HCT116 (cell line): ENCODE measurements around the gene ZFP57. TPM values are rescaled to one million over a fixed set of nuclear protein-coding genes. Genes with fewer than 3 reads are reported as not detected.

Experiments
- ATAC-seq: fragments of 200-7000 bp; cut with Tn5 transposase; 2 replicates; pipeline ENCODE4 v1.9.1; 2020; ENCODE audit warnings: mild to moderate bottlenecking, moderate library complexity
- BruUV-seq: library from RNA; stranded (reverse); fragments of 400-500 nt; replicated peaks from 2 replicates; lab custom pipeline; 2021; lab: Mats Ljungman, UMichigan
- CTCF ChIA-PET: fragments of 300-600 bp; sonication (Branson Sonifier 250); formaldehyde crosslinking; loops from one replicate; lab custom pipeline; 2021; ENCODE audit warnings: antibody characterized with exemption; lab: Charles Lee
- POLR2A ChIA-PET: fragments of 300-600, 350-600 bp; sonication (Branson Sonifier 250); formaldehyde crosslinking; loops from one replicate; lab custom pipeline; 2021; ENCODE audit warnings: antibody characterized with exemption; lab: Charles Lee
- RAD21 ChIA-PET, 2 experiments: fragments of 300-600 bp; sonication (Branson Sonifier 250); formaldehyde crosslinking; loops; one replicate each; lab custom pipeline; 2023; ENCODE audit warnings: low total read pairs in 2 of 2; ENCODE audit not compliant: uncharacterized antibody in 2 of 2, unreplicated experiment in 2 of 2, low non-redundant PET in 1 of 2; lab: Charles Lee
- DNase-seq: peaks from one replicate; pipeline ENCODE4 v3.0.0-alpha.2; 2010; ENCODE audit warnings: low read depth, low spot score
- H2AFZ ChIP-seq: fragments of 200-600 bp; shearing (Covaris generic), sonication (generic); 2 replicates; pipeline ENCODE4 v1.6.1; 2017; ENCODE audit warnings: low read depth, mixed run types, mixed read lengths, antibody characterized with exemption, low read length; ENCODE audit not compliant: poor library complexity, severe bottlenecking
- H3K27ac ChIP-seq: 2 replicates; pipeline ENCODE4 v1.5.1; 2012; ENCODE audit warnings: low read depth, low read length
- H3K27me3 ChIP-seq: fragments of 200-600 bp; sonication (generic); 2 replicates; pipeline ENCODE4 v1.6.1; 2016; ENCODE audit warnings: mixed run types, low read length, mixed read lengths; ENCODE audit not compliant: insufficient read depth
- H3K36me3 ChIP-seq, 2 experiments: fragments of 200-500 bp in 1 of 2; fragments of 200-600 bp in 1 of 2; sonication (Bioruptor generic) in 1 of 2; sonication (generic) in 1 of 2; 2 replicates each; pipeline versions ENCODE4 v1.5.1 to v1.6.1; 2014 to 2016; ENCODE audit warnings: low read length in 2 of 2, inconsistent platforms in 1 of 2, mixed read lengths in 1 of 2, mixed run types in 1 of 2; ENCODE audit not compliant: insufficient read depth in 2 of 2, control insufficient read depth in 1 of 2
- H3K4me1 ChIP-seq, 2 experiments: fragments of 200-600 bp in 1 of 2; sonication (generic) in 1 of 2; 2 replicates each; pipeline versions ENCODE4 v1.5.1 to v1.6.1; 2012 to 2017; ENCODE audit warnings: low read length in 2 of 2, inconsistent platforms in 1 of 2, mild to moderate bottlenecking in 1 of 2, mixed read lengths in 1 of 2, mixed run types in 1 of 2, moderate library complexity in 1 of 2; ENCODE audit not compliant: insufficient read depth in 2 of 2, control insufficient read depth in 1 of 2
- H3K4me2 ChIP-seq: fragments of 200-600 bp; sonication (generic); 2 replicates; pipeline ENCODE4 v1.6.1; 2017; ENCODE audit warnings: mixed run types, low read length, mixed read lengths
- H3K4me3 ChIP-seq, 2 experiments: fragments of 200-600 bp in 1 of 2; sonication (generic) in 1 of 2; replicated peaks in 1 of 2; 2 replicates each; pipeline ENCODE4 v1.5.1; 2011 to 2016; ENCODE audit warnings: low read length in 2 of 2, control low read depth in 1 of 2, low read depth in 1 of 2, mild to moderate bottlenecking in 1 of 2, mixed read lengths in 1 of 2, mixed run types in 1 of 2
- H3K79me2 ChIP-seq: fragments of 200-600 bp; sonication (generic); 2 replicates; pipeline ENCODE4 v1.6.1; 2017; ENCODE audit warnings: mild to moderate bottlenecking, mixed run types, low read length, moderate library complexity, mixed read lengths; ENCODE audit not compliant: insufficient read depth
- H3K9ac ChIP-seq: fragments of 200-600 bp; sonication (generic); 2 replicates; pipeline ENCODE4 v1.6.1; 2016; ENCODE audit warnings: low read length, mixed read lengths
- H3K9me2 ChIP-seq: fragments of 200-600 bp; sonication (generic), shearing (Covaris generic); 2 replicates; pipeline ENCODE4 v1.6.1; 2017; ENCODE audit warnings: mixed run types, mild to moderate bottlenecking, moderate library complexity; ENCODE audit not compliant: insufficient read depth
- H3K9me3 ChIP-seq, 2 experiments: fragments of 200-500 bp in 1 of 2; fragments of 200-600 bp in 1 of 2; sonication (Bioruptor generic) in 1 of 2; sonication (generic) in 1 of 2; 2 replicates each; pipeline ENCODE4 v1.6.1; 2014 to 2017; ENCODE audit warnings: low read length in 2 of 2, mixed read lengths in 2 of 2, inconsistent platforms in 1 of 2, low read depth in 1 of 2, mild to moderate bottlenecking in 1 of 2, mixed run types in 1 of 2, moderate library complexity in 1 of 2; ENCODE audit not compliant: control insufficient read depth in 1 of 2, insufficient read depth in 1 of 2
- H4K20me1 ChIP-seq: fragments of 200-600 bp; sonication (generic), shearing (Covaris generic); 2 replicates; pipeline ENCODE4 v1.6.1; 2017; ENCODE audit warnings: mixed run types, mild to moderate bottlenecking, moderate library complexity; ENCODE audit not compliant: insufficient read depth
- CEBPB ChIP-seq: IDR thresholded peaks from 2 replicates; pipeline ENCODE4 v1.6.1; 2012; ENCODE audit warnings: low read depth
- POLR2A ChIP-seq: IDR thresholded peaks from 2 replicates; pipeline ENCODE4 v1.7.0; 2011; ENCODE audit warnings: borderline replicate concordance; ENCODE audit not compliant: insufficient read depth, insufficient read length; ENCODE audit errors: extremely low read depth
- RAD21 ChIP-seq: IDR thresholded peaks from 2 replicates; pipeline ENCODE4 v1.6.1; 2012; ENCODE audit warnings: low read depth, mild to moderate bottlenecking
- YY1 ChIP-seq: IDR thresholded peaks from 2 replicates; pipeline ENCODE4 v1.6.1; 2011; ENCODE audit warnings: low read length, low read depth, moderate library complexity, mild to moderate bottlenecking; ENCODE audit not compliant: insufficient replicate concordance; ENCODE audit errors: extremely low read depth
- ZNF274 ChIP-seq: fragments of 200-500 bp; sonication (Bioruptor generic); IDR thresholded peaks from 2 replicates; pipeline ENCODE4 v1.6.1; 2014; ENCODE audit warnings: mild to moderate bottlenecking, low read depth, low read length, inconsistent platforms
- intact Hi-C: fragments of 100-400 bp; cut with micrococcal nuclease; formaldehyde crosslinking; loops from 2 replicates; pipeline ENCODE4 v1.10.0; 2022
- total RNA-seq: library from RNA; stranded (reverse); gene quantifications from one replicate; pipeline ENCODE4 v1.2.1, GENCODE V29; 2021; ENCODE audit not compliant: unreplicated experiment
- TF ChIP-seq, protein P1 (sequence below), 3 experiments: fragments of 200-600 bp in 1 of 3; sonication (generic) in 1 of 3; IDR thresholded peaks in 2 of 3; conservative IDR thresholded peaks in 1 of 3; 2 replicates each; pipeline ENCODE4 v1.5.1; 2012 to 2017; ENCODE audit warnings: low read depth in 2 of 3, low read length in 2 of 3, antibody characterized with exemption in 1 of 3, borderline replicate concordance in 1 of 3, control low read depth in 1 of 3, mild to moderate bottlenecking in 1 of 3, mixed read lengths in 1 of 3, mixed run types in 1 of 3, moderate library complexity in 1 of 3; ENCODE audit not compliant: insufficient read depth in 1 of 3

ZFP57 gene
- total RNA-seq, 1 experiment from 2014 or later: not detected

DNA sequence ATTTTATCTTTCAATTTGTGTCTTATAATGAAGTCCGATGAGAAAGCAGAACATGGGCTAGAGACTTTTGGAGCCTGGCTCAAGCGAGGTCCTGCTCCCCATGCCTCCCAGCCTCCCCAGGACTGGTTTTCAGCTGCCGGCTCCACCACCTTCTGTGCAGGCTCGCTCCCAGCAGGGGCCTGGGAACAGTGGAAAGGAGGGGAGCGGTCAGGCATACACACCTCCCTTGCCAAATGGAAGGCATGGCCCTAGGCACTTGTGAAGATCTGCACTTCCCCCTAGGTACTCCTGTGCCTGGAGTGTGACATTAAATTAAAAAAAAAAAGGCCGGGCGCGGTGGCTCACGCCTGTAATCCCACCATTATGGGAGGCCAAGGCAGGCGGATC, 28.8 kb downstream of the ZFP57 start:
- intact Hi-C loops: loop anchor here (5.0 kb wide), 1 partner anchor 275 kb away; the partner anchor contains the start of gene OR12D3
- Histone ChIP-seq H3K27me3 (no peaks in the 10 kb centered on the region), H3K4me2 (no peak overlapping the region), H3K27ac (no peak overlapping the region), H4K20me1 (no peaks in the 10 kb centered on the region), H3K79me2 (no peaks in the 10 kb centered on the region), H3K9ac (no peak overlapping the region), H3K4me1 (peaks cover 6 to 15% of the 10 kb centered on the region in 2 experiments; a peak in 3 of 4 replicates), H2AFZ (peak overlapping the region; percentile 96), H3K4me3 (no peak overlapping the region), H3K9me2 (no peaks in the 10 kb centered on the region), H3K9me3 (no peaks in the 10 kb centered on the region), H3K36me3 (no peaks in the 10 kb centered on the region)
- ChIA-PET CTCF (interaction anchor here (0.6 to 3.5 kb wide), 6 partner anchors 12 to 754 kb away, joined by 3 to 70 read pairs (median 12); partner anchors contain the start of gene OR12D3), RAD21 (no interaction called here), POLR2A (no interaction called here)
- BruUV-seq: no TSS peak
- no peak for DNase-seq
- TF ChIP-seq RAD21 (no peak), ZNF274 (no peak)
- no peak for ATAC-seq

DNA sequence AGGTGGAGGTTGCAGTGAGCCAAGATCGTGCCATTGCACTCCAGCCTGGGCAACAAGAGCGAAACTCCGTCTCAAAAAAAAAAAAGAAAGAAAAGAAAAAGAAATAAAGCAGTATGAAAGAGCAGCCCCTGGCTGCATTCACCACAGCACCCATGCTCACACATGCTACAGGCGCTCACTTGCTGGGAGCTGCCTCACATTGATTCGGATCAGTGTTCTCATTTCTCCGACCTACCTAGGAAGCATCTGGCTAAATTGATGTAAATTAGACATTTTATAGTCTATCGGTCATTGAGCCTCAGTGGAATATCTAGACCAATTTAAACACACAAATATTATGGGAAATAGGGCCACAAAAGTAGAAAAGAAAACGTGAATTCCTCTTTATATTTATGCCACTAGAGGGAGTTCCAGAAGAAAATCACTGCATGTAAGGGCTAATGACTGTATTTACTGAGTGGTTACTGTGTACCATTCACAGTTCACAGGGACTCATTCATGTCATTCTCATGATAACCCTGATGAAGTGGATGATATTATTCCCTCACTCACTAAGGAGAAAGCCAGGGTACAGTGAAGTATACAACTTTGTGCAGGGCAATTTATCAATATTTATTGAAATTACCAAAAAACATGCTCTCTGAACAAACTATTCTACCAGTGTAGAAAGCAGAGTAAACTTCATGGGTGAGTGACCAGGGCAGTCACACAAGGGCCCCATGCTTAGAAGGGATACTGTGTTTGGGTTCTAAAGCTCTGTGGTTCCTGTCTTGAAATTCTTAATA, 29.3 kb downstream of the ZFP57 start:
- ChIA-PET RAD21 (no interaction called here), CTCF (interaction anchor here (1.4 to 5.1 kb wide), 7 partner anchors 9 to 47 kb away, joined by 4 to 96 read pairs (median 21); no protein-coding TSS in a partner anchor), POLR2A (no interaction called here)
- Histone ChIP-seq H3K9ac (no peak overlapping the region), H3K27me3 (no peaks in the 10 kb centered on the region), H4K20me1 (no peaks in the 10 kb centered on the region), H3K4me2 (no peak overlapping the region), H3K4me3 (no peak overlapping the region), H3K27ac (no peak overlapping the region), H3K9me2 (no peaks in the 10 kb centered on the region), H3K79me2 (no peaks in the 10 kb centered on the region), H3K36me3 (no peaks in the 10 kb centered on the region), H3K4me1 (peaks cover 6 to 15% of the 10 kb centered on the region in 2 experiments; a peak in 3 of 4 replicates), H3K9me3 (no peaks in the 10 kb centered on the region), H2AFZ (peak overlapping the region; percentile 96)
- TF ChIP-seq POLR2A (no peak), CEBPB (no peak), YY1 (no peak), RAD21 (peak; percentile 27)
- TF ChIP-seq, protein P1, sequence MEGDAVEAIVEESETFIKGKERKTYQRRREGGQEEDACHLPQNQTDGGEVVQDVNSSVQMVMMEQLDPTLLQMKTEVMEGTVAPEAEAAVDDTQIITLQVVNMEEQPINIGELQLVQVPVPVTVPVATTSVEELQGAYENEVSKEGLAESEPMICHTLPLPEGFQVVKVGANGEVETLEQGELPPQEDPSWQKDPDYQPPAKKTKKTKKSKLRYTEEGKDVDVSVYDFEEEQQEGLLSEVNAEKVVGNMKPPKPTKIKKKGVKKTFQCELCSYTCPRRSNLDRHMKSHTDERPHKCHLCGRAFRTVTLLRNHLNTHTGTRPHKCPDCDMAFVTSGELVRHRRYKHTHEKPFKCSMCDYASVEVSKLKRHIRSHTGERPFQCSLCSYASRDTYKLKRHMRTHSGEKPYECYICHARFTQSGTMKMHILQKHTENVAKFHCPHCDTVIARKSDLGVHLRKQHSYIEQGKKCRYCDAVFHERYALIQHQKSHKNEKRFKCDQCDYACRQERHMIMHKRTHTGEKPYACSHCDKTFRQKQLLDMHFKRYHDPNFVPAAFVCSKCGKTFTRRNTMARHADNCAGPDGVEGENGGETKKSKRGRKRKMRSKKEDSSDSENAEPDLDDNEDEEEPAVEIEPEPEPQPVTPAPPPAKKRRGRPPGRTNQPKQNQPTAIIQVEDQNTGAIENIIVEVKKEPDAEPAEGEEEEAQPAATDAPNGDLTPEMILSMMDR (IDR thresholded peaks at IDR 0.05 in 2 of 3, conservative IDR thresholded peaks at IDR 0.05 in 1 of 3; ENCODE audit: borderline replicate concordance in 1 of 3, insufficient read depth in 1 of 3, low read depth in 2 of 3, low read length in 2 of 3): peak; percentile 53 to 73 (median 60)
- intact Hi-C loops: loop anchor here (5.0 kb wide), 1 partner anchor 274 kb away; the partner anchor contains the start of gene OR12D3
- ATAC-seq (0 out of 2 replicates have a peak, but pooled peaks have one; percentile 18), DNase-seq (peak; percentile 38)
- BruUV-seq: no TSS peak
